Prostate gland (tissue), 2 donors: ENCODE results near the gene RPL15.

ENCODE experiments used
- CTCF ChIP-seq, 4 experiments: fragments of 200-600 bp in 2 of 4; fragments of 450-650 bp in 2 of 4; sonication (generic) in 2 of 4; IDR thresholded peaks; 1 replicate in 3 of 4; 2 replicates in 1 of 4; pipeline ENCODE4 v1.5.1; 2016 to 2019; ENCODE audit warnings: antibody characterized with exemption in 4 of 4, mild to moderate bottlenecking in 2 of 4, moderate library complexity in 2 of 4
- POLR2A ChIP-seq: fragments of 450-650 bp; IDR thresholded peaks from one replicate; pipeline ENCODE4 v1.6.1; 2016; ENCODE audit warnings: antibody characterized with exemption, mild to moderate bottlenecking
- POLR2AphosphoS5 ChIP-seq: sonication (generic); formaldehyde crosslinking; IDR thresholded peaks from one replicate; pipeline ENCODE4 v1.6.1; 2017; ENCODE audit warnings: antibody characterized with exemption

GRCh38 chr3:23969393-23969792 is 52.5 kb downstream of the RPL15 start:
- no peak for TF ChIP-seq POLR2AphosphoS5
- no peak for TF ChIP-seq CTCF (IDR thresholded peaks at IDR 0.05)
- TF ChIP-seq POLR2A: no peak
